ENCODE data around the gene C1QTNF6. TPM values are rescaled to one million over a fixed set of nuclear protein-coding genes. Genes with fewer than 3 reads are reported as not detected.
"Not testable (repeated sequence)": the region's sequence is repeated elsewhere in the genome, so short reads cannot be mapped to it uniquely, and the experiment has no call there.

C1QTNF6 gene
- polyA plus RNA-seq, 4 donors, result 26.1 to 52.3 (median 30.9) TPM

GRCh38 chr22:37208401-37209139, 20.5 kb upstream of the C1QTNF6 start:
- DNase-seq (ENCODE audit: low read depth in 4 of 4, low spot score in 3 of 4), result no peak

DNA sequence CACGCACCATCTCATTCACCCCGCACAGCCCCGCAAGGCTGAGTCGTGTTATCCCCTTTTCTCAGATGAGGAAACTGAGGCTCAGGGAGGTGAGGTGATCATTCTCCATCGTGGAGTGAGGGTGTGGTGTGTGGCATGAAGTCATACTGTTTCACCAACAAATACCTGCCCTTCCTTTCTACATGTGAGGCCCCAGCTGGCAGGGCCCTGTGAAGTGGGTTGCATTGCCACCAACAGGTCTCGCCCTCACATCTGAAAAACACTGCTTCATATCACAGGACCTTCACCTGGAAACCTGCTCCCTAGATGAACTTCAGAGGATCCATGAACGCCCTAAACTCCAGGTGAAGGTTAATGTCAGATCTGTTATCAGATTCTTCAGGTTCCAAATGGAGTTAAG, 19.9 kb upstream of the C1QTNF6 start:
- DNase-seq (ENCODE audit: low read depth in 4 of 4, low spot score in 3 of 4), result no peak

DNA sequence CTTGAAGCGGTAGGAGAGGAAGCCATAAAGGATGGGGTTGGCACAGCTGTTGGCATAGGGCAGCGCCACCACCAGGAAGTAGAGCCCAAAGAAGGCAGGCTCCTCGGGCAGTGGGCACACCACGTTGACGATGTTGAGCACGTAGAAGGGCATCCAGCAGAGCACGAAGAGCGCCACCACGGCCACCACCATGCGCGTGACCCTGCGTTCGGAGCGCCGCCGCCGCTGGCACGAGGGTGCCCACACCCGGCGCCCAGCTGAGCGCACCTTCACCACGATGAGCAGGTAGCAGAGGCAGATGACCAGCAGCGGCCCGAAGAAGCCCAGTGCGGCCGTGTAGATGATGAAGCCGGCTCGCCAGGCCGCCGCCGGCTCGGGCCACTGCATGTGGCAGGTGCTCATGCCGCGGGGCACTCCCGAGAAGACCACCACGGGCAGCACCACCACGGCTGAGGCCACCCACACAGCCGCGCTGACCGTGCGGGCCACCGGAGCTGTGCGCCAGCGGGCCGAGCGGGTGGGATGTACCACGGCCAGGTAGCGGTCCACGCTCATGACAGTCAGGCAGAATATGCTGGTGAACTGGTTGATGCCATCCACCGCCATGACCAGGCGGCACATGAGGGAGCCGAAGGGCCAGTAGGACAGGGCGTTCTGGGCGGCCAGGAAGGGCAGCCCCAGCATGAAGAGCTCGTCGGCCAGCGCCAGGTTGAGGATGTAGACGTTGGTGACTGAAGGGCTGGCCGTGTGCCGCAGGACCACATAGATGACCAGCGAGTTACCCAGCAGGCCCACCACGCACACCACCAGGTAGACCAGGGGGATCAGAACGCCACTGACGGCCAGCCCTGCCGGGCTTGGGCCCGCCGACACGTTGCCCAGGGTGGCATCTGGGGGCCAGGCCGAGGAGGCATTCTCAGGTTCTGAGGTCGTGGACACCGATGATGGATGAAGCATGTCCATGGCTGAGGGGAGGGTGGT, 19.1 kb upstream of the C1QTNF6 start:
- DNase-seq (ENCODE audit: low read depth in 4 of 4, low spot score in 3 of 4), result no peak

DNA sequence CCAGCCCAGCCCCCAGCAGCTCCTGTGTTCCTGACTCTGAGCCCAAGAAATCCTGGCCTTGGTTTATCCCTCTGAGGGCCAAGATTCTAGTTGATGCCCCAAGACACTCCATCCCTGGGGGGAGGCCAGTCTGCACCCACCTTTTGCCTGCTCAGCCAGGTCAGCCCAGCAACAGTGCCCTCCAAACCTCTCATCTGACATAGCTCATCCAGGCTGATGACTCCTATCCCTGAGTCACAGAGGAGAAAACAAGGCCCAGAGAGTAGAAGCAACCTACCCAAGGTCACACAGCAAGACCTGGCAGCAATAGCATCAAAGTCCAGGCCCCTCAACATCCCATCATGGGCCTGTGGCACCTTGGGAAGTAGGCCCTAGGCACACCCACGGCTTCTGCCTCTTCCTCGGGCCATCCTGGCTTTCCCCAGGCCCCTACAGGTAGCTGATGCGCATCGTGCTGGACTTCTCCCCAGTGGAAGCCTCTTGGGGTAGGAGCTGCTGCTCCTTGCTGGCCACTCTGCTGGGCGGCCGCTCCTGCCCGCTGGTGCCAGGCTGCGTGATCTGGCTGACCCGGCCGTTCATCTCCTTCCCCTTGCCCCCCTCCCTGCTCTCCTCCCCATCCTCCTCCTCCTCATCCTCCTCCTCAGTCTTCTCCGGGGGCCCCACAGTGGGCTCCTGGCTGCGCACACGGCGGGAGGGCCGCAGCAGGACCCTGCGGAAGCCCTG, 18.2 kb upstream of the C1QTNF6 start:
- no peak for DNase-seq (ENCODE audit: low read depth in 4 of 4, low spot score in 3 of 4)

GRCh38 chr22:37205046-37205445, 17.0 kb upstream of the C1QTNF6 start:
- DNase-seq (ENCODE audit: low read depth in 4 of 4, low spot score in 3 of 4), result no peak

- no peak for DNase-seq (ENCODE audit: low read depth in 4 of 4, low spot score in 3 of 4)
These were observed 16.1 kb upstream of the C1QTNF6 start for GRCh38 chr22:37204045-37204655.

DNA sequence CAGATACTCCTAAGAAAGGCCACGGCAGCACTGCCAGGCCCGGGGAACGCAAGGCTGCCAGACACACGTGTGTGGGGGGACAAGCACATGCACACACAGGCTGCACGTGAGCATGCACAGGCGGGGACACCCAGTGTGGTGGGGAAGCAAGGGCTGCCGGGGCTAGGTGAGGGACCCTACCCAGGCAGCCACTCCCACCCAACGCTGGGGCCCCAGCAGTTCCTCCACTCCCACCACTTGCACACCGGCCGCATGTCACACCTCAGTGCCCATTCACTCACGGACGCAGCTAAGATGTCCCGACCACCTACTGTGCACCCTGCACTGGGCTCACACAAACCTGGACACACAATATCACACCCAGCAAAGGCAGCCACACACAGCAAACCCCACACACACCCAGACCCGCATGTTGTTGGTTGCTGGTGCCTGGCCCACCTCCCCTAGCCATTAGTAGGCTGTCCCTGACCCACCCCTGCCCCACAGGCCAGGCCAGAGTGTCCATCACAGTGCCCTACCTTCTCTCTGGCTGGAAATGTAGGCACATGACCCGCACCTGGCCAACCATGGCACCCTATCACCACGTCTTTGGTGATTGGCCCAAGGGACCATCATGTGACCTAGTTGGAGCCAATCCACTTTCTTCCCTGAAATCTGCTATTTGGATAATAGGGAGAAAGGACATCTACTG, 15.5 kb upstream of the C1QTNF6 start:
- no peak for DNase-seq (ENCODE audit: low read depth in 4 of 4, low spot score in 3 of 4)

GRCh38 chr22:37202716-37203115, 14.7 kb upstream of the C1QTNF6 start:
- no peak for DNase-seq (ENCODE audit: low read depth in 4 of 4, low spot score in 3 of 4)

DNA sequence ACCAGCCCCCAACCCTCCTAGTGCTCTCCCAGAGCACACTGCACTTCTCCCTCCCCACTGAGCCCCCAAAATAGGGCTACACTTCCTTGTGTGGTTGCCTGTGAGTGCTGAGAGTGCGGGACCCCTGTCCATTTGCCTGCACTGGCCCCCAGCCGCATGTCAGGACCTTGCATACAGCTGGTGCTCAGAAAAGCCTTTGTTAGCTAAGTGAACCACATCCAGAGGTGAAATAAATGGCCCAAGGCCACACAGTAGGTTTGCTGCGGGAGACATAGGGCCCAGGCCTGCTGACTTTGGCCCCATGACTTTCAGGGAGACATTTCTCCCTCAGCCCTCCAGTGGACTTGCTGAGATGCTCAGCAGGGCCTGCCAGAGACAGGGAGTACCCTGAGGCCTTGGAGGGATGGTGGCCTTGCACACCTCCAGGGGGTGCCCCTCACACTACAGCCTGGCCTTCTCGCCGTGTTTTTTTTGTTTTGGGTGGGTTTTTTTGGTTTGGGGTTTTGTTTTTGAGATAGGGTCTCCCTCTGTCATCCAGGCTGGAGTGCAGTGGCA, 14.0 kb upstream of the C1QTNF6 start:
- no peak for DNase-seq (ENCODE audit: low read depth in 4 of 4, low spot score in 3 of 4)

DNA sequence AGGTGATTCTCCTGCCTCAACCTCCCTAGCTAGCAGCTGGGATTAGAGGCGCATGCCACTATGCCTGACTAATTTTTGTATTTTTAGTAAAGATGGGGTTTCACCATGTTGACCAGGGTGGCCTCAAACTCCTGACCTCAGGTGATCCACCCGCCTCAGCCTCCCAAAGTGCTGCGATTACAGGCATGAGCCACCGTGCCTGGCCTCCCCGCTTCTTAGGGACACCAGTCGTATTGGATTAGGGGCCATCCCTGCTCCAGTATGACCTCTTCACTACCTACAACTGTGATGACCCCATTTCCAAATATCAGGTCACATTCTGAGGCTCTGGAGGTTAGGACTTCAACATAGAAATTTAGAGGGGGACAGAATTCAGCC, 13.4 kb upstream of the C1QTNF6 start:
- not testable (repeated sequence) for DNase-seq (ENCODE audit: low read depth in 4 of 4, low spot score in 3 of 4)

- no peak for DNase-seq (ENCODE audit: low read depth in 4 of 4, low spot score in 3 of 4)
These were observed 11.7 kb upstream of the C1QTNF6 start for GRCh38 chr22:37199760-37200108.

DNA sequence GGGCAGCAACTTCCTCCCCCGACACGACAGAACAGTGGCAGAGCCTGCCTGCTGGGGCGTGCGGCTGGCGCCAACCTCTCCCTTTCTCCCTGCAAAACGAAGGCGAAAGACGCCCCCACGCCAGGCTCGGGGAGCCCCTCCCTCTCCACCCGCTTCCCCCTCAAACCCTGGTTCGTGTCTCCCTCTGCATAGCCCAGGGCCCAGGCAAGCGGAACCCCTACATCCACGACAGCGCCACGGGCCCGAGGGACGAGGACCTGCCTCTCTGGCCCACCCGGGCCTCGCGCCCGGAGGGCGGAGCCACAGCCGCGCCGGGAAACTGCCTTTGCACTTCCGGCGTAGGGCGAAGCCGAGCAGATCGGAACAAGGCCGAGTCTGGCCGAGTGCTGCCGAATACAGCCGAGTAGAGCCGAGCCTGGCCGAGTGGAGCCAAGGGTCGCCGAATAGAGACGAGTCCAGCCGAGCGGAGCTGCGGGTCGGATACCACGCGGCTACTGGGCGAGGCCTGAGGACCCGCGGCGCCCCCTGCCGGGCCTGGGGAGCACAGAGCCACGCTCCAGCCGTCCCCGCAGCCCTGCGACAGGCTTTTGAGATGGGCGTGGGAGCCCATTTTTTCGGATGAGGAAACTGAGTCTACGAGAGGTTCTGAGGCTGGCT, 11.2 kb upstream of the C1QTNF6 start:
- DNase-seq (ENCODE audit: low read depth in 4 of 4, low spot score in 3 of 4), result peak; percentile 96 to 98 (median 97)

GRCh38 chr22:37198258-37199102, 10.4 kb upstream of the C1QTNF6 start:
- no peak for DNase-seq (ENCODE audit: low read depth in 4 of 4, low spot score in 3 of 4)

DNA sequence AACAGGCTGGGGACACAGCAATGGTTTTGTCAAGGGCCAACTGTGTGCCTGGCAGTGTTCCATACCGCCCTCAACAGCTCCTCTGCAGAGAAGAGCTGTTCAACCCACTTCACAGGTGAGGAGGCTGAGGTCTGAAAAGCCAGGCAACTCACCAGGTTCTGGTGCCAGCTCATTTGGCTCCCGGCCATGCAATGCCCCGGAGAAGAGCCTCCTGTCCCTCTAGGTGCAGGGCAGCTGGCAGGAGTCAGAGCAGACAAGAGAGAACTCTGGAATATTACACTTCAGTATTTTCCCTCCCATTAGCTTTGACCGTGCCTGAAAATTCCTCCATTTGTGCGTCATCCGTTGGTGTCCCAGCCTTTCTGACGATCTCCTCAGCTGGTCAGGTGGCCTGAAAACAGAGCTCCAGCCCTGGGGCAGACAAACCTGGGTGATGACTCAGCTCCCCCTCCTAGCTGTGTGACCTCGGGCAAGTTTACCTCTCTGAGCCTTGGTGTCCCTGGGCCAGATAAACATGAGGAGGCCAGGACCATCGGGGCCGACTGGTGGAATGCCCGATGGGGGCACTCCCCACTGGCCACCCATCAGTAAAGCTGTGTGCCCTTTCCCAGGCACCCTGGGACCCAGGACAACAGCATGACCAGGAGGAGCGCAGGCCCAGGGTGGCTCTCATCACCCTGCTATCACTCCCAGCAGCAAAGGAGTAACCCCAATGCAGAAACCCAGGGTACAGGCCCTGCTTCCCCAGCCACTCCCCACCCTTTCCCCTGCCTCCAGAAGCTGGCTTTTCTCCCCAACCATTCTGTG, 9.6 kb upstream of the C1QTNF6 start:
- no peak for DNase-seq (ENCODE audit: low read depth in 4 of 4, low spot score in 3 of 4)

DNA sequence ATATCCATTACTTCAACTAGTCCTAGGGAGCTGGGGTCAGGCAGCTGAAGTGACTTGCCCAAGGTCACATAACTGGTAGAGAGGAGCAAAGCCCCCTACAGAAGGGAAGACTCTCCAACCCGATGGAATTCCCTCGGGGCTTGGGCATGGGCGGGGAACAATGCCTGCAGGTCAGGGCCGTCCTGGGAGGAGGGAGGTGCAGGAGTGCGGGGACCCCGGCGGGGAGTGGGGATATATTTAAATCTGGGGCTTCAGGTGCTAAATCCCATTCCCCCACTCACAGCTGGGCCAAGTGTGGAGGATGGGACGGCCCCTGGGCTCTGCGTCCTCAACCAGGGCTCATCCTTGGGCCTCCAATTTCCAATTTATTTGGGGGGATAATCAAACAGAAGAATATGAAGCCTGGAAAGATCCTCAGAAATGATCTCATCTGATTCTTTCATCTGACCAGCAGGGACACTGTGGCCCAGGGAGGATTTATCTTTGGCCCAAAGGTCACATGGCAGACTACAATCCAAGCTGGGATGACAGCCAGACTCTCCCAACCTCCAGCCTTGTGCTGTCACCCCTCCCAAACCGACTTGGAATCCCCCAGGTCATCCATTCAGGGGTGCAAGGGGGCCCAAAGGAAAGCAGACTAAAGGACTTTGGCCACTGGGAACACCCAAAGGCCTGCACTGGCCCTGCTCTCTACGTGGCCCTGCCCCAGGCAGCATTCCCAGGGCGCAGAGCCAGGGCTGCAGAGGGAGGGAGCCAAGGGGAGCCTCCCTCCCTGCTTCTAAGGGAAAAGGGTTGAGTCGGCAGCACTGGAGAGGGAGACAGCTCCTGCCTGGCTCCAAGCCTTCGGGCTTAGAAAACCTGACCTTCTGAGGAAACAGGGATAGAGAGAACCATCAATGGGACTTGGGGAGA, 8.7 kb upstream of the C1QTNF6 start:
- no peak for DNase-seq (ENCODE audit: low read depth in 4 of 4, low spot score in 3 of 4)

DNA sequence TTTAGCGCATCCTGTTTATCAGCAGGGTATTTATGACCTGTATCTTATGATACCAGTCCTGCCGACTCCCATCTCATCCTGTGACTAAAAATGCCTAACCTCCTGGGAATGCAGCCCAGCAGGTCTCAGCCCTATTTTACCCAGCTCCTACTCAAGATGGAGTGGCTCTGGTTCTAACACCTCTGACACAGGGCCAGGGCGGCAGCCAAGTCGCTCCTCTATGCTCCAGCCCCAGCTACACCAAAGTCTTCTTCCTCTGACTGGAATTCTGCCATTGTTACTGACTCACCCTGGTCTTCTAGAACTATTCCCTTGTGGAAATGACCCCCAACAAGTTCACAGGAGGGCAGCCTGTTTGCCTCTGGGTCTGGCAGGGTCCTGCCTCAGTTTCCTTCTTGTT, 7.9 kb upstream of the C1QTNF6 start:
- no peak for DNase-seq (ENCODE audit: low read depth in 4 of 4, low spot score in 3 of 4)

DNA sequence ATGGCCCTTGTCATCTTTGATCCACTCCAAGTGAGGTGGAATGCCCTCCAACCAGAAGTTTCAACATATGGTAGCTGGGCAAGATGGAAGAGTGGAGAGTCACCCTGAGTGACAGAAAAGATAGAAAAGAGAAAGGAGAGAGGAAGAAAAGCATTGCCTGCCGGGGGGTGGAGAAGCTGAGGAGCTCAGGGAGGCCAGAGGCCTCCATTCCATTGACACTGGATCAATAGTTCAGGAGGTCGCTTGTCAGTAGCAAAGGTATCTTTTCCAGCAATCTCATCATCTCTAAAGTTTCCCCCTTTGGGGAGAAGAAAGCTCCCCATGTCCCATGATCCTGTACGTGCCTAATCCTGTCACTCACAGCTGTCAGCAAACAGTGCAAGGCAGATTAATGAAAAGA, 6.7 kb upstream of the C1QTNF6 start:
- DNase-seq (ENCODE audit: low read depth in 4 of 4, low spot score in 3 of 4), result no peak
